Astrocyte (in vitro differentiated cells and primary cell): ENCODE results near the gene B3GNT7. TPM values are rescaled to one million over a fixed set of nuclear protein-coding genes. Genes with fewer than 3 reads are reported as not detected.

Source experiments
- DNase-seq: peaks from one replicate; pipeline ENCODE4 v3.0.0-alpha.2; 2010; ENCODE audit warnings: low read depth
- FAIRE-seq: peaks from 2 replicates; lab custom pipeline; 2011; peaks lifted over from hg19 to GRCh38; lab: Jason Lieb, UNC
- H2AFZ ChIP-seq: 2 replicates; pipeline ENCODE4 v1.6.0; 2012; ENCODE audit warnings: low read depth, low read length, inconsistent platforms
- H3K27ac ChIP-seq: 2 replicates; pipeline ENCODE4 v1.5.1; 2011; ENCODE audit warnings: low read depth, low read length, inconsistent platforms
- H3K27me3 ChIP-seq: 2 replicates; pipeline ENCODE4 v1.6.0; 2011; ENCODE audit warnings: low read length, inconsistent platforms; ENCODE audit not compliant: insufficient read depth
- H3K36me3 ChIP-seq: 2 replicates; pipeline ENCODE4 v1.5.1; 2011; ENCODE audit warnings: low read length, inconsistent platforms; ENCODE audit not compliant: insufficient read depth
- H3K4me1 ChIP-seq: 2 replicates; pipeline ENCODE4 v1.5.1; 2011; ENCODE audit warnings: low read length, inconsistent platforms; ENCODE audit not compliant: insufficient read depth
- H3K4me2 ChIP-seq: 2 replicates; pipeline ENCODE4 v1.6.0; 2012; ENCODE audit warnings: low read length, inconsistent platforms
- H3K4me3 ChIP-seq: 2 replicates; pipeline ENCODE4 v1.5.1; 2011; ENCODE audit warnings: low read depth, mild to moderate bottlenecking, low read length, inconsistent platforms; ENCODE audit not compliant: insufficient read depth
- H3K79me2 ChIP-seq: 2 replicates; pipeline ENCODE4 v1.6.0; 2012; ENCODE audit warnings: mild to moderate bottlenecking, low read length, inconsistent platforms; ENCODE audit not compliant: insufficient read depth
- H3K9ac ChIP-seq: 2 replicates; pipeline ENCODE4 v1.6.0; 2012; ENCODE audit warnings: mild to moderate bottlenecking, low read length, inconsistent platforms
- H3K9me3 ChIP-seq: 2 replicates; pipeline ENCODE4 v1.5.1; 2012; ENCODE audit warnings: low read depth, mild to moderate bottlenecking, low read length, inconsistent platforms; ENCODE audit not compliant: insufficient read depth
- H4K20me1 ChIP-seq: 2 replicates; pipeline ENCODE4 v1.6.0; 2012; ENCODE audit warnings: low read length, inconsistent platforms; ENCODE audit not compliant: insufficient read depth
- H3K27ac Mint-ChIP-seq: one replicate; pipeline ENCODE4 v1.8.0; 2021; ENCODE audit warnings: mild to moderate bottlenecking, mixed read lengths; ENCODE audit not compliant: unreplicated experiment
- H3K27me3 Mint-ChIP-seq: one replicate; pipeline ENCODE4 v1.8.0; 2021; ENCODE audit warnings: low read depth, mixed read lengths; ENCODE audit not compliant: unreplicated experiment
- H3K36me3 Mint-ChIP-seq: one replicate; pipeline ENCODE4 v1.8.0; 2021; ENCODE audit warnings: low read depth, mixed read lengths; ENCODE audit not compliant: unreplicated experiment
- H3K4me1 Mint-ChIP-seq: one replicate; pipeline ENCODE4 v1.8.0; 2021; ENCODE audit warnings: low read depth, mixed read lengths; ENCODE audit not compliant: unreplicated experiment
- H3K4me3 Mint-ChIP-seq: one replicate; pipeline ENCODE4 v1.8.0; 2021; ENCODE audit warnings: mild to moderate bottlenecking, moderate library complexity, mixed read lengths; ENCODE audit not compliant: unreplicated experiment
- H3K9me3 Mint-ChIP-seq: one replicate; pipeline ENCODE4 v1.8.0; 2021; ENCODE audit warnings: mild to moderate bottlenecking, mixed read lengths; ENCODE audit not compliant: unreplicated experiment
- EZH2 ChIP-seq: IDR thresholded peaks from 2 replicates; pipeline ENCODE4 v1.6.1; 2012; ENCODE audit warnings: mild to moderate bottlenecking, low read length, inconsistent platforms; ENCODE audit not compliant: insufficient read depth
- total RNA-seq: library from RNA; stranded (reverse); gene quantifications from 2 replicates; pipeline ENCODE4 v1.2.1, GENCODE V29; 2021
- TF ChIP-seq, protein P1 (sequence below): IDR thresholded peaks from 2 replicates; pipeline ENCODE4 v1.5.1; 2011; ENCODE audit warnings: low read depth, mild to moderate bottlenecking, inconsistent platforms, low read length, moderate library complexity; ENCODE audit not compliant: insufficient read depth

B3GNT7 gene
- total RNA-seq, 1 donor from 2014 or later, result 1.7 TPM

DNA sequence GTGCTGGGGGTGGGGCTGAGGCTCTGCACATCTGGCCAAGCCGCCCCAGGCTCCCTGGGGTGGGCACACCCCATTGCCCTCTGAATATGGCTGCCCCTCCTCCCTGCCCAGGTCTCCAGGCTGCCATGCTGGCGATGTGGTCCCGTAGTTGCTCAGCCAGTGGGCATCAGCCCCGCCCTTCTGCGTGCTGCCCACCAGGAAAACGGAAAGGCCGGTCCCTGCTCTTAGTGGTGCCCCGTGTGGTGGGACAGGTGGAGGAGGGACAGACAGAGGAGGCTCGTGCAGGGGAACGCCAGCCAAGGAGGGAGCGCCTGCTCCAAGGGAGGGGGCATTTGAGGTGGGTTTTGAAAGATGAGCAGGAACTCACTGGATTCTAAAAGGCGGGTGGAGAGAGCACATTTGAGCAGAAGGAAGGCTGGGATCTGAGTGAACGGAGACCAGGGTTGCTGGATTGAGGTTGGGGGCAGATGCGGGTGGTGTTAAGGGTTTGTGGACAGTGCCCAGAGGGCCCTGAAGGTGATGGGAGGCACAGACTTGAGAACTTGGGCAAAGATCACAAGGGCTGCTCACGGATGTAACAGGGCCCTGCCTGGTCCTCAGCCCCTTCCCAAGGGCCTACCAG lies 6.7 kb upstream of the B3GNT7 start:
- H4K20me1 ChIP-seq, result no peaks in the 10 kb centered on the region
- FAIRE-seq, result no peak

DNA sequence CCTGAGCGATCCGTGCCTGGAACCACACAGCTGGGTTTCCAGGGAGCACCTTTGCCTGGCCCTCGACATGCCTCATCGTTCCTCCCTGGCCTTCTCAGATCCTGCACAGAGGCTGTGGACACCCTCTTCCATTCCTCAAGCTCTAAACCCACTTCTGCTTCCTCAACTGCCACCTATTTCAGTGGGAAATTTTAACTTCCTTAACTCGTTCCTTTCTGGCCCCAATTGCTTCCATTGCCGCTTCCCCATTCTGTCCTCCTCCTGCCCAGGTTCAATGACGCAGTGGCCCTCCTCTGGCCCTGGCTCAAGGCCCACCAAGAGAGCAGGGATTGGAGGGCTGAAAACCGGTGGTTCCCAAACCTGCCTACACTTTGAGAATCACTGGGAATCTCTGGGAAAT lies 4.8 kb upstream of the B3GNT7 start:
- no peak for DNase-seq
- Histone ChIP-seq H3K27ac (no peak overlapping the region), H2AFZ (no peak overlapping the region), H3K79me2 (no peaks in the 10 kb centered on the region), H4K20me1 (no peaks in the 10 kb centered on the region), H3K9ac (no peak overlapping the region), H3K27me3 (peaks cover 8% of the 10 kb centered on the region), H3K4me3 (no peak overlapping the region), H3K4me2 (no peak overlapping the region), H3K4me1 (peaks cover 25% of the 10 kb centered on the region), H3K36me3 (no peaks in the 10 kb centered on the region), H3K9me3 (no peaks in the 10 kb centered on the region)
- peaks cover 18% of the 10 kb centered on the region for H3K4me1 Mint-ChIP-seq
- TF ChIP-seq EZH2, result no peak
- TF ChIP-seq, protein P1, sequence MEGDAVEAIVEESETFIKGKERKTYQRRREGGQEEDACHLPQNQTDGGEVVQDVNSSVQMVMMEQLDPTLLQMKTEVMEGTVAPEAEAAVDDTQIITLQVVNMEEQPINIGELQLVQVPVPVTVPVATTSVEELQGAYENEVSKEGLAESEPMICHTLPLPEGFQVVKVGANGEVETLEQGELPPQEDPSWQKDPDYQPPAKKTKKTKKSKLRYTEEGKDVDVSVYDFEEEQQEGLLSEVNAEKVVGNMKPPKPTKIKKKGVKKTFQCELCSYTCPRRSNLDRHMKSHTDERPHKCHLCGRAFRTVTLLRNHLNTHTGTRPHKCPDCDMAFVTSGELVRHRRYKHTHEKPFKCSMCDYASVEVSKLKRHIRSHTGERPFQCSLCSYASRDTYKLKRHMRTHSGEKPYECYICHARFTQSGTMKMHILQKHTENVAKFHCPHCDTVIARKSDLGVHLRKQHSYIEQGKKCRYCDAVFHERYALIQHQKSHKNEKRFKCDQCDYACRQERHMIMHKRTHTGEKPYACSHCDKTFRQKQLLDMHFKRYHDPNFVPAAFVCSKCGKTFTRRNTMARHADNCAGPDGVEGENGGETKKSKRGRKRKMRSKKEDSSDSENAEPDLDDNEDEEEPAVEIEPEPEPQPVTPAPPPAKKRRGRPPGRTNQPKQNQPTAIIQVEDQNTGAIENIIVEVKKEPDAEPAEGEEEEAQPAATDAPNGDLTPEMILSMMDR, result no peak
- H3K9me3 Mint-ChIP-seq, result peaks cover 4% of the 10 kb centered on the region
- H3K4me3 Mint-ChIP-seq, result no peak overlapping the region
- no peak for FAIRE-seq
- peaks cover 37% of the 10 kb centered on the region for H3K27me3 Mint-ChIP-seq
- H3K36me3 Mint-ChIP-seq, result no peaks in the 10 kb centered on the region
- no peak overlapping the region for H3K27ac Mint-ChIP-seq

More for the DNA sequence above, 6.7 kb upstream of the B3GNT7 start:
- Histone ChIP-seq H3K4me3 (no peak overlapping the region), H3K27ac (no peak overlapping the region), H3K36me3 (no peaks in the 10 kb centered on the region), H3K9ac (no peak overlapping the region), H3K9me3 (no peaks in the 10 kb centered on the region), H3K4me2 (peak overlapping the region; percentile 57), H3K79me2 (no peaks in the 10 kb centered on the region), H2AFZ (peak overlapping the region; percentile 79), H3K4me1 (peaks cover 25% of the 10 kb centered on the region), H3K27me3 (no peaks in the 10 kb centered on the region)
- H3K36me3 Mint-ChIP-seq, result no peaks in the 10 kb centered on the region
- TF ChIP-seq, protein P1, result no peak
- no peak for TF ChIP-seq EZH2
- H3K27me3 Mint-ChIP-seq, result peaks cover 28% of the 10 kb centered on the region
- DNase-seq, result no peak
- no peak overlapping the region for H3K27ac Mint-ChIP-seq
- no peak overlapping the region for H3K4me3 Mint-ChIP-seq
- peaks cover 18% of the 10 kb centered on the region for H3K4me1 Mint-ChIP-seq
- H3K9me3 Mint-ChIP-seq, result peaks cover 13% of the 10 kb centered on the region

DNA sequence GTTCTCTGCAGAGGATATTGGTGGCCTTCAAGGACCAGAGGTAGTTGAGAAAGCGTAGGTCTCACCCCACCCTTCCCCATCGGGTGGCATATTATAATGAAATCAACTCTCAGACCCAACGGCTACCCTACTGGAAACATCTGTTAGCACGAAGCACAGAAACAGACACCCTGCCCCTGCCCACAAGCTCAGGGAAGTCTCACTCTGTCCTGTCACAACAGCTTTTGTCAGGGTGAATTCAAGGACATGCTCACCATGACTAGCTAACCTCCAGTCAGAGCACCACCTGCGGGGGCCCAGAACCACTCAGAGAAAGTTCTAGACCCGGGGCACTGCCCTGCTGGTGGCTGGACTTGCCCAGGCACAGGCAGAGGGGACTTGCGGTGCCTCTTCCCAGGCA lies 3.5 kb upstream of the B3GNT7 start:
- Histone ChIP-seq H3K36me3 (no peaks in the 10 kb centered on the region), H3K9me3 (no peaks in the 10 kb centered on the region), H3K4me3 (no peak overlapping the region), H4K20me1 (no peaks in the 10 kb centered on the region), H3K27me3 (peaks cover 11% of the 10 kb centered on the region), H3K4me1 (peaks cover 17% of the 10 kb centered on the region), H3K9ac (no peak overlapping the region), H3K27ac (no peak overlapping the region), H2AFZ (no peak overlapping the region), H3K4me2 (no peak overlapping the region), H3K79me2 (no peaks in the 10 kb centered on the region)
- DNase-seq (no peak), FAIRE-seq (no peak)
- TF ChIP-seq, protein P1, result no peak
- Mint-ChIP-seq H3K4me3 (no peak overlapping the region), H3K4me1 (peaks cover 8% of the 10 kb centered on the region), H3K27ac (no peak overlapping the region), H3K9me3 (no peaks in the 10 kb centered on the region), H3K27me3 (peaks cover 44% of the 10 kb centered on the region), H3K36me3 (no peaks in the 10 kb centered on the region)
